Measurements from ENCODE around the gene IL17REL. TPM values are rescaled to one million over a fixed set of nuclear protein-coding genes. Genes with fewer than 3 reads are reported as not detected.

Gene IL17REL
- total RNA-seq, 1 donor from 2014 or later, result not detected

DNA sequence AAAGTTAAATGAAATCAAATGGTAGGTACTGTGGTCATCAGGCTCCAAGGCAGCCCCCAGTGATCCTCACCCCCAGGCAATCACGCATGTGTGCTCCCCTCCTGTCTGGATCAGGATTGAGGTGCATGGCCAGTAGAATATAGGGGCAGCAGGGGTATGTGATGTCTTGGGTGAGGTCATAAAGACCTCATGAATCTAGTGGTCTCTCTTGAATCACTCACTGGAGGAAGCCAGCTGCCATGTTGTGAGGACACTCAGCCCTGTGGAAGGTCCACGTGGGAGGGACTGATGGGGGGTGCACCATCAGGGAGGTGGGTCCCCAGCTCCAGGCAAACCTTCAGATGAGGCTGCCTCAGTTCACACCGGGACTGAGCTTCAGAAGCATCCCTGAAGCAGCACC is 6.8 kb upstream of the IL17REL start:
- intact Hi-C loops (cut with DNase I), result no loop called here

DNA sequence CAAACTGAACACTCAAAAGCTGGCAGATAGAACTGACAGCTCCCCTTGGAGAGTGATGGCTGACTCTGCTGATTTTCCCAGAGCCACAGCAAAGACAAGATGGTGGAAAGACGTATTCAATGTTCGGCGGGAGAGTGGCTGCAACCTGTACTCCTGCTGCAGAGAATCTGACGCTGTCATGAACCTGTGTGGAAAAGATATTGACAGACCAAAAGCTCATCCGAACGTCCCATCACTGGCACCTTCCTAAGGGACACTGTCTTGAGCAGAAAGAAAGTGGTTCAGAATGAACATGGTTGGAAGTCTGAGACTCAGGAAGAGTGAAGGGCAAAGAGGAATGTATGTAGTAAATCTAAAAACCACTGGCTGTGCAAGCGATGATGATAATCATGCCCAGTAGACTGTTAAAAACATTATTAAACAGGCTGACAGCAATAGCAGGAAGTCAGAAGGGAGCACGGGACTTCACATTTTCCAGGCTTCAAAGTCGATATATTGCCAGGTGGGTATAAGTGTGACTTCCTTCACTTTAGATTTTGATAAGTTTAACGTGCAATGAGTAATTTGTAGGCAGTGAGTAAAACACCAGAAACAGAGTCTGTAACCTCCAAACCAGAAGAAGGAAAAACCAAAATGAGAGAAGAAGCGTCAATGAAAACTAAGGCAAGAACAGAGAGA is 6.2 kb upstream of the IL17REL start:
- Histone ChIP-seq H3K4me3 (no peak overlapping the region), H3K27me3 (peaks cover 38% of the 10 kb centered on the region), H3K9me3 (no peaks in the 10 kb centered on the region), H3K4me1 (peaks cover 6% of the 10 kb centered on the region), H3K36me3 (no peaks in the 10 kb centered on the region), H3K27ac (no peak overlapping the region)
- ATAC-seq, result no peak
- DNase-seq, result no peak
- TF ChIP-seq, protein P1, sequence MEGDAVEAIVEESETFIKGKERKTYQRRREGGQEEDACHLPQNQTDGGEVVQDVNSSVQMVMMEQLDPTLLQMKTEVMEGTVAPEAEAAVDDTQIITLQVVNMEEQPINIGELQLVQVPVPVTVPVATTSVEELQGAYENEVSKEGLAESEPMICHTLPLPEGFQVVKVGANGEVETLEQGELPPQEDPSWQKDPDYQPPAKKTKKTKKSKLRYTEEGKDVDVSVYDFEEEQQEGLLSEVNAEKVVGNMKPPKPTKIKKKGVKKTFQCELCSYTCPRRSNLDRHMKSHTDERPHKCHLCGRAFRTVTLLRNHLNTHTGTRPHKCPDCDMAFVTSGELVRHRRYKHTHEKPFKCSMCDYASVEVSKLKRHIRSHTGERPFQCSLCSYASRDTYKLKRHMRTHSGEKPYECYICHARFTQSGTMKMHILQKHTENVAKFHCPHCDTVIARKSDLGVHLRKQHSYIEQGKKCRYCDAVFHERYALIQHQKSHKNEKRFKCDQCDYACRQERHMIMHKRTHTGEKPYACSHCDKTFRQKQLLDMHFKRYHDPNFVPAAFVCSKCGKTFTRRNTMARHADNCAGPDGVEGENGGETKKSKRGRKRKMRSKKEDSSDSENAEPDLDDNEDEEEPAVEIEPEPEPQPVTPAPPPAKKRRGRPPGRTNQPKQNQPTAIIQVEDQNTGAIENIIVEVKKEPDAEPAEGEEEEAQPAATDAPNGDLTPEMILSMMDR (IDR thresholded peaks at IDR 0.05), result no peak
- intact Hi-C loops (cut with DNase I), result no loop called here

More for the DNA sequence above, 6.8 kb upstream of the IL17REL start:
- H3K9me3 ChIP-seq, result no peaks in the 10 kb centered on the region
- H3K4me3 ChIP-seq, result no peak overlapping the region
- H3K27ac ChIP-seq, result no peak overlapping the region
- DNase-seq (peak; percentile 30), ATAC-seq (no peak)
- TF ChIP-seq, protein P1 (IDR thresholded peaks at IDR 0.05), result no peak
- no peaks in the 10 kb centered on the region for H3K36me3 ChIP-seq
- peaks cover 32% of the 10 kb centered on the region for H3K27me3 ChIP-seq
- peaks cover 6% of the 10 kb centered on the region for H3K4me1 ChIP-seq

DNA sequence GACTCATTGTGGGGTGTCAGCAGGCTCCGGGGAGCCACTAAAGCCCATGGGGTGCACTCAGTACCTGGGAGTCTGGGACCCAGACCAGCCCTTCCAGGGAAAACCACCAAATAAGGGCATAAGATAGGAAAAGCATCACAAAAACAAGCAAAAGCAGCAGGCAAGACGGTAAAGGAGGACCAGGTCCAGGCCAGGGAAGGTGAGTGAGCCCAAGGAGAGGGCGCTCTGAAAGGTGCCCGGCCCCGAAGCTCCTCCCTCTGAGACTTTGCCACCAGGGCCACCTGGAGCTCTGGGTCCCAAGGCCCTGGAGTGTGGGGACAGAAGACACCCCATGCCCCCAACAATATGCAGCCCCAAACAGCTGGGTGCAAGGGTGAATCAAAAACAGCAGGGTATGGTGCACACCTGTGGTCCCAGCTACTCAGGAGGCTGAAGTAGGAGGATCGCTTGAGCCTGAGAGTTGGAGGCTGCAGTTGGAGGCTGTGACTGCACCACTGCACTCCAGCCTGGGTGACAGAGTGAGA is 5.2 kb upstream of the IL17REL start:
- peaks cover 6% of the 10 kb centered on the region for H3K4me1 ChIP-seq
- no peaks in the 10 kb centered on the region for H3K36me3 ChIP-seq
- DNase-seq, result no peak
- intact Hi-C loops (cut with DNase I), result no loop called here
- H3K27ac ChIP-seq, result no peak overlapping the region
- no peak overlapping the region for H3K4me3 ChIP-seq
- ATAC-seq, result no peak
- no peaks in the 10 kb centered on the region for H3K9me3 ChIP-seq
- TF ChIP-seq, protein P1 (IDR thresholded peaks at IDR 0.05), result no peak
- H3K27me3 ChIP-seq, result peaks cover 44% of the 10 kb centered on the region

DNA sequence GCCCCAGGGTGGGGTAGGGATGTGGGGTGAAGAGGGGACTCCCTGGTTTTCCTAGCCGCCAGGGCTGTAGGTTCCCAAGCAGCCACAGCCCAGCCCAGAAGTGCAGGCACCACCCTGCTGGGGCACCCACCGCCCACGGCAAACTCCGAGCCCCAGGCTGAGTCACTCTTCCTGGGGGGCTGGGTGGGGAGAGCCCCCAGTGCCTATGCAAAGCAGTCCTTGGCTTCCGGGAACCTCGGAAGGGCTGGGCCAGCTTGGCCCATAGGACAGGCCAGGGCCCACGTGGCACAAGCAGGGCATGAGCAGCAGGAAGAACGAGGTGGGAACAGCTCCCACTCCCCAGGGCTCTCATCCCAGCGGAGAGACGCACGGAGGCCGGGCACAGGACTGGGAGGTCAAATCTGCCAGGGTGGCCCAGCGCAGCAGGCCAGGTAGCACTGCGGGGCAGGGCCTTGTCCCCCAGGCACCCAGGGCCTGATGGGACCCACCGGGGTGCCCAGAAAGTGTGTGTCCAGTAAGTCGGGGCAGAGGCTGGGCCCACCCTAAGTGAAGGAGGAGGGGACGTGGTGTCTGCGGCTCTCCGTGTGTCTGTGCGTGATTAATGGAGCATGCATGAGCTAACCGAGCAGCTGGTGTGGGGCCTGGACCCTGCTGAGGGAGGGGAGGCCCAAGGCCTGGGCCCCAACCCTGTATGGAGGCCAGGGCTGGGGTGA is 4.6 kb upstream of the IL17REL start:
- H3K9me3 ChIP-seq, result no peaks in the 10 kb centered on the region
- peak; percentile 26 for ATAC-seq
- intact Hi-C loops (cut with DNase I), result no loop called here
- no peak for DNase-seq
- no peak overlapping the region for H3K4me3 ChIP-seq
- peaks cover 6% of the 10 kb centered on the region for H3K4me1 ChIP-seq
- no peak overlapping the region for H3K27ac ChIP-seq
- TF ChIP-seq, protein P1 (IDR thresholded peaks at IDR 0.05), result no peak
- H3K36me3 ChIP-seq, result no peaks in the 10 kb centered on the region
- peaks cover 51% of the 10 kb centered on the region for H3K27me3 ChIP-seq

DNA sequence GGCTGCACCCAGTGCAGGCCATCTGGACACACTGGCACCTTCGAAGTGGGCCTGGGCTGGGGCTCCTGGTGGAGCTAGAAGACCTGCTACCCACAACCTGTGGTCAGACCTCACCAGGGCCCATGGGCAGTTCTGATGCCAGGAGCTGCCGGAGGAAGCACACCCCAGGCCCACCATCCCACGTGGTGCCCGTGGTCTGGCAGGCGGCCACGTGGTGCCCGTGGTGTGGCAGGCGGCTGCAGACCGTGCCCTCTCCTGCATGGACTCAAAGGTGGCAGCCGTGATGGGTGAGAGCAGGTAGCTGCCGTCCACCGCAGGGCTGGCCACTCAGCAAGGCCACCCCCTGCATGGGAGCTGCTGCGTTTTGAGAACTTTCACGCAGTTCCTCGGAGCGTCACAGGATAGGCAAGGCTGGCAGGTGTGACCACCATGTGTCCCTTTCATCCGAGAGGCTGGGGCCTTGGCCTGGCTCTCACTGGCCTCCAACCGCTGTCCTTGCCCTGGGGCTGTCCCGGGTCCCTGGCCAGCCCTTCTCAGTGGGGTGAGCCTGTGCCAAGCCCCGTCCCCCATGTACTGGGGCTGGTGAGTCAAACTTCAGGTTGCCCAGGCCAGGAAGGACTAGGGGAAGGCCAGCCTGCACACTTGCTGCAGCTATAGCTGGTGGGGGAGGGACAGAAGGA is 3.9 kb upstream of the IL17REL start:
- Histone ChIP-seq H3K4me3 (no peak overlapping the region), H3K9me3 (no peaks in the 10 kb centered on the region), H3K27me3 (peaks cover 58% of the 10 kb centered on the region), H3K36me3 (no peaks in the 10 kb centered on the region), H3K4me1 (peaks cover 6% of the 10 kb centered on the region), H3K27ac (no peak overlapping the region)
- ATAC-seq (no peak), DNase-seq (peak; percentile 62)
- TF ChIP-seq, protein P1 (IDR thresholded peaks at IDR 0.05), result no peak
- intact Hi-C loops (cut with DNase I), result no loop called here
